Measurements from ENCODE around the gene ST7. TPM values are rescaled to one million over a fixed set of nuclear protein-coding genes. Genes with fewer than 3 reads are reported as not detected.
"Not testable (repeated sequence)": the region's sequence is repeated elsewhere in the genome, so short reads cannot be mapped to it uniquely, and the experiment has no call there.

Gene ST7
- total RNA-seq, 1 donor = 19.9 TPM

DNA sequence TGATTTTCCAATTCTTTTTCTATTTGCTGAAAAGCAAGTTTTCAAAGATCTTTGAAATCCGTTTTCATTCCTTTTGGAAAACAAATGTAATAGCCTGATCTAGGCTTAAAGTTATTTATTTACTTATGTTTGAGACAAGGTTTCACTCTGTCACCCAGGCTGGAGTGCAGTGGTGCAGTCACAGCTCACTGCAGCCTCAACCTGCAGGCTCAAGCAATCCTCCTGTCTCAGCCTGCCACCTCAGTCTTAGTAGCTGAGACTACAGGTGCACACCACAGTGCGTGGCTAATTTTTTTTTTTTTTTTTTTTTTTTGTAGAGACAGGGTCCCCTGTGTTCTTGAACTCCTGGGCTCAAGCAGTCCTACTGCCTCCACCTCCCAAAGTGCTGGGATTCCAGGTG is 4.6 kb downstream of the ST7 start:
- H3K27me3 ChIP-seq (ENCODE audit: insufficient read depth, low read length) = no peaks in the 10 kb centered on the region

DNA sequence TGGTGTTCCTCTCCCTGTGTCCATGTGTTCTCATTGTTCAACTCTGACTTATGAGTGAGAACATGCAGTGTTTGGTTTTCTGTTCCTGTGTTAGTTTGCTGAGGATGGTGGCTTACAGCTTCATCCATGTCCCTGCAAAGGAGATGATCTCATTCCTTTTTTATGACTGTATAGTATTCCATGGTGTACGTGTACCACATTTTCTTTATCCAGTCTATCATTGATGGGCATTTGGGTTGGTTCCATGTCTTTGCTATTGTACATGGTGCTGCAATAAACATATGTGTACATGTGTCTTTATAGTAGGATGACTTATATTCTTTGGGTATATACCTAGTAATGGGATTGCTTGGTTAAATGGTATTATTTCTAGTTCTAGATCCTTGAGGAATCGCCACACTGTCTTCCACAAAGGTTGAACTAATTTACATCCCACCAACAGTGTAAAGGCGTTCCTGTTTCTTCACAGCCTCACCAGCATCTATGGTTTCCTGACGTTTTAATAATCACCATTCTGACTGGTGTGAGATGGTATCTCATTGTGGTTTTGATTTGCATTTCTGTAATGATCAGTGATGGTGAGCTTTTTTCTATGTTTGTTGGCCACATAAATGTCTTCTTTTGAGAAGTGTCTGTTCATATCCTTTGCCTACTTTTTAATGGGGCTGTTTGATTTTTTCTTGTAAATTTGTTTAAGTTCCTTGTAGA is 8.8 kb downstream of the ST7 start:
- H3K4me1 ChIP-seq (ENCODE audit: insufficient read depth, low read length); DNase-seq (ENCODE audit: insufficient read length, low spot score, missing footprints); H3K4me3 ChIP-seq (ENCODE audit: insufficient read depth, low read length); H3K36me3 ChIP-seq (ENCODE audit: insufficient read depth, low read length); H3K4me2 ChIP-seq (ENCODE audit: insufficient read depth, low read length); H3K27ac ChIP-seq (ENCODE audit: low read depth, low read length); H2AFZ ChIP-seq (ENCODE audit: low read length); H3K9me3 ChIP-seq (ENCODE audit: low read depth, low read length); H3K27me3 ChIP-seq (ENCODE audit: insufficient read depth, low read length): not testable (repeated sequence)
- Histone ChIP-seq H4K20me1 (ENCODE audit: insufficient read depth, low read length) (peaks cover 26% of the 10 kb centered on the region), H3K79me2 (ENCODE audit: insufficient read depth, low read length) (peaks cover 85% of the 10 kb centered on the region)

More for the DNA sequence above, 4.6 kb downstream of the ST7 start:
- Histone ChIP-seq H2AFZ (ENCODE audit: low read length) (no peak overlapping the region), H3K4me2 (ENCODE audit: insufficient read depth, low read length) (no peak overlapping the region), H3K4me3 (ENCODE audit: insufficient read depth, low read length) (no peak overlapping the region), H3K36me3 (ENCODE audit: insufficient read depth, low read length) (no peaks in the 10 kb centered on the region), H3K9me3 (ENCODE audit: low read depth, low read length) (no peaks in the 10 kb centered on the region), H4K20me1 (ENCODE audit: insufficient read depth, low read length) (peaks cover 7% of the 10 kb centered on the region), H3K4me1 (ENCODE audit: insufficient read depth, low read length) (peaks cover 15% of the 10 kb centered on the region), H3K79me2 (ENCODE audit: insufficient read depth, low read length) (peaks cover 83% of the 10 kb centered on the region), H3K27ac (ENCODE audit: low read depth, low read length) (no peak overlapping the region)
- DNase-seq (ENCODE audit: insufficient read length, low spot score, missing footprints) = no peak
- TF ChIP-seq, protein P1, sequence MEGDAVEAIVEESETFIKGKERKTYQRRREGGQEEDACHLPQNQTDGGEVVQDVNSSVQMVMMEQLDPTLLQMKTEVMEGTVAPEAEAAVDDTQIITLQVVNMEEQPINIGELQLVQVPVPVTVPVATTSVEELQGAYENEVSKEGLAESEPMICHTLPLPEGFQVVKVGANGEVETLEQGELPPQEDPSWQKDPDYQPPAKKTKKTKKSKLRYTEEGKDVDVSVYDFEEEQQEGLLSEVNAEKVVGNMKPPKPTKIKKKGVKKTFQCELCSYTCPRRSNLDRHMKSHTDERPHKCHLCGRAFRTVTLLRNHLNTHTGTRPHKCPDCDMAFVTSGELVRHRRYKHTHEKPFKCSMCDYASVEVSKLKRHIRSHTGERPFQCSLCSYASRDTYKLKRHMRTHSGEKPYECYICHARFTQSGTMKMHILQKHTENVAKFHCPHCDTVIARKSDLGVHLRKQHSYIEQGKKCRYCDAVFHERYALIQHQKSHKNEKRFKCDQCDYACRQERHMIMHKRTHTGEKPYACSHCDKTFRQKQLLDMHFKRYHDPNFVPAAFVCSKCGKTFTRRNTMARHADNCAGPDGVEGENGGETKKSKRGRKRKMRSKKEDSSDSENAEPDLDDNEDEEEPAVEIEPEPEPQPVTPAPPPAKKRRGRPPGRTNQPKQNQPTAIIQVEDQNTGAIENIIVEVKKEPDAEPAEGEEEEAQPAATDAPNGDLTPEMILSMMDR (IDR thresholded peaks at IDR 0.05; ENCODE audit: extremely low read depth, low read depth, low read length) = no peak

DNA sequence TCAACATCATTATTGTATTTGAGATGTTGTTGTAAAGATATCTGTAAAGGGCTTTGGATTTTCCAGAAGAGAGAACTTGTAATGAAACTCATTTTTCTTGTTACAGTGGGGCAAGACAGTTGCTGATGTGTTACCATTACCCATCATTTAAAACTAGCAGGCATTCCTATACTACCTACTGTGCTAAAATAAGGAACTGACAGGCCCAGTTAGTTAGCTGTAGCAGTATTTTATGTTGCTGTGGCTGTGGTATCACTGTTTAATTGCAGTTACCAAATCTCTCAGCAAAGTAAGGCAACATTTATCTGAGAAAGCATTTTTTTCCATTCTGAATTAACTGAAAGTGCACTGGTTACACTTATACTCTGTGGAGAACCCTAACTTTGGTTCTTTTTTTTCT is 9.9 kb downstream of the ST7 start:
- Histone ChIP-seq H4K20me1 (ENCODE audit: insufficient read depth, low read length) (peaks cover 28% of the 10 kb centered on the region), H3K4me3 (ENCODE audit: insufficient read depth, low read length) (no peak overlapping the region), H3K36me3 (ENCODE audit: insufficient read depth, low read length) (no peaks in the 10 kb centered on the region), H3K27me3 (ENCODE audit: insufficient read depth, low read length) (no peaks in the 10 kb centered on the region), H2AFZ (ENCODE audit: low read length) (no peak overlapping the region), H3K79me2 (ENCODE audit: insufficient read depth, low read length) (peaks cover 83% of the 10 kb centered on the region), H3K9me3 (ENCODE audit: low read depth, low read length) (no peaks in the 10 kb centered on the region), H3K4me2 (ENCODE audit: insufficient read depth, low read length) (no peak overlapping the region), H3K27ac (ENCODE audit: low read depth, low read length) (no peak overlapping the region), H3K4me1 (ENCODE audit: insufficient read depth, low read length) (no peaks in the 10 kb centered on the region)
- no peak for DNase-seq (ENCODE audit: insufficient read length, low spot score, missing footprints)
- TF ChIP-seq, protein P1 (IDR thresholded peaks at IDR 0.05; ENCODE audit: extremely low read depth, low read depth, low read length) = no peak

DNA sequence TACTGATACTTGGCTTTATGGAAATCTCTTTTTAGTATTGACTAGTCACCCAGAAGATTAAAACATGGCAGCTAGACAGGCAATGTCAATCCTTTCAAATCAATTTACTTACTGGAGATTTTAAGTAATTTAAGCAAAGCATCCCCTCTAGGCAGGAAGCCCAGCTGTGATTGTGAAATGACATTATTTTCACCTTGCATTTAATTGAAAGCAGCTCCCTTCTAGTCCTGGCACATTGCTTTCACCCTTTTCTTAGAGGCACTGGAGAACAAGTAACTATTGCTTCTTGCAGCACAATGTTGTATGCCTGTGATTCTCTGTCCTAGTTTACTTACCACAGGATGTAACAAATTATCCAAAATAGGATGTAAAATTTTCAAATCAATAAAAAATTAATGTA is 13.3 kb downstream of the ST7 start:
- H3K27me3 ChIP-seq (ENCODE audit: insufficient read depth, low read length) = no peaks in the 10 kb centered on the region
- no peak overlapping the region for H3K4me3 ChIP-seq (ENCODE audit: insufficient read depth, low read length)
- H3K27ac ChIP-seq (ENCODE audit: low read depth, low read length) = no peak overlapping the region
- TF ChIP-seq, protein P1 (IDR thresholded peaks at IDR 0.05; ENCODE audit: extremely low read depth, low read depth, low read length) = no peak
- no peak overlapping the region for H3K4me2 ChIP-seq (ENCODE audit: insufficient read depth, low read length)
- peaks cover 32% of the 10 kb centered on the region for H4K20me1 ChIP-seq (ENCODE audit: insufficient read depth, low read length)
- H3K4me1 ChIP-seq (ENCODE audit: insufficient read depth, low read length) = no peaks in the 10 kb centered on the region
- H3K36me3 ChIP-seq (ENCODE audit: insufficient read depth, low read length) = no peaks in the 10 kb centered on the region
- H2AFZ ChIP-seq (ENCODE audit: low read length) = no peak overlapping the region
- H3K9me3 ChIP-seq (ENCODE audit: low read depth, low read length) = no peaks in the 10 kb centered on the region
- no peak for DNase-seq (ENCODE audit: insufficient read length, low spot score, missing footprints)
- peaks cover 76% of the 10 kb centered on the region for H3K79me2 ChIP-seq (ENCODE audit: insufficient read depth, low read length)

All from osteoblast (primary cell).